GM23338 (cell line): Measurements from ENCODE around the gene PARP6. TPM values are rescaled to one million over a fixed set of nuclear protein-coding genes. Genes with fewer than 3 reads are reported as not detected.

Experiments used
- ATAC-seq: fragments of 200-7000 bp; cut with Tn5 transposase; 3 replicates; pipeline ENCODE4 v1.9.1; 2020
- DNase-seq: peaks from one replicate; pipeline ENCODE4 v3.0.0-alpha.2; 2015; ENCODE audit warnings: low spot score
- H2AFZ ChIP-seq: fragments of 200-600 bp; sonication (generic); 2 replicates; pipeline ENCODE4 v1.8.0; 2016; ENCODE audit warnings: antibody characterized with exemption, mild to moderate bottlenecking, moderate library complexity
- H3F3A ChIP-seq: fragments of 200-600 bp; sonication (generic); replicated peaks from 2 replicates; pipeline ENCODE4 v1.8.0; 2017; ENCODE audit warnings: antibody characterized with exemption, mixed run types, low read depth
- H3K27ac ChIP-seq: fragments of 200-600 bp; sonication (generic); 2 replicates; pipeline ENCODE4 v1.6.1; 2016; ENCODE audit warnings: low read depth
- H3K27me3 ChIP-seq: fragments of 200-600 bp; sonication (generic); 2 replicates; pipeline ENCODE4 v1.8.0; 2016; ENCODE audit warnings: mild to moderate bottlenecking, mixed run types, moderate library complexity; ENCODE audit not compliant: insufficient read depth
- H3K36me3 ChIP-seq: fragments of 200-600 bp; sonication (generic); 2 replicates; pipeline ENCODE4 v1.8.0; 2016; ENCODE audit warnings: mild to moderate bottlenecking; ENCODE audit not compliant: insufficient read depth
- H3K4me1 ChIP-seq: fragments of 200-600 bp; sonication (generic); 2 replicates; pipeline ENCODE4 v1.8.0; 2016; ENCODE audit warnings: mild to moderate bottlenecking, moderate library complexity; ENCODE audit not compliant: insufficient read depth
- H3K4me2 ChIP-seq: fragments of 200-600 bp; sonication (generic); 2 replicates; pipeline ENCODE4 v1.7.1; 2017; ENCODE audit warnings: mixed run types
- H3K4me3 ChIP-seq: fragments of 200-600 bp; sonication (generic); 2 replicates; pipeline ENCODE4 v1.6.1; 2016; ENCODE audit warnings: mixed run types
- H3K79me2 ChIP-seq: fragments of 200-600 bp; sonication (generic); replicated peaks from 2 replicates; pipeline ENCODE4 v1.8.0; 2017; ENCODE audit warnings: mild to moderate bottlenecking; ENCODE audit not compliant: insufficient read depth
- H3K9me2 ChIP-seq: fragments of 200-600 bp; sonication (generic); 2 replicates; pipeline ENCODE4 v1.8.0; 2017; ENCODE audit not compliant: insufficient read depth
- H4K20me1 ChIP-seq: fragments of 200-600 bp; sonication (generic); replicated peaks from 2 replicates; pipeline ENCODE4 v1.8.0; 2017; ENCODE audit warnings: mild to moderate bottlenecking; ENCODE audit not compliant: insufficient read depth
- H3K27ac Mint-ChIP-seq: 2 replicates; pipeline ENCODE4 v1.8.0; 2020; ENCODE audit warnings: inconsistent platforms, mild to moderate bottlenecking, moderate library complexity, mixed read lengths
- H3K27me3 Mint-ChIP-seq: 3 replicates; pipeline ENCODE4 v1.8.0; 2022; ENCODE audit warnings: low read depth, mild to moderate bottlenecking, moderate library complexity, mixed read lengths, inconsistent platforms; ENCODE audit not compliant: insufficient read depth, poor library complexity
- H3K36me3 Mint-ChIP-seq: 3 replicates; pipeline ENCODE4 v1.8.0; 2021; ENCODE audit warnings: low read depth, mild to moderate bottlenecking, inconsistent platforms, moderate library complexity, mixed read lengths
- H3K4me1 Mint-ChIP-seq: 3 replicates; pipeline ENCODE4 v1.8.0; 2020; ENCODE audit warnings: mild to moderate bottlenecking, inconsistent platforms, mixed read lengths
- H3K4me3 Mint-ChIP-seq: 3 replicates; pipeline ENCODE4 v1.8.0; 2021; ENCODE audit warnings: moderate library complexity, mild to moderate bottlenecking, inconsistent platforms, mixed read lengths
- H3K9me3 Mint-ChIP-seq: 3 replicates; pipeline ENCODE4 v1.8.0; 2020; ENCODE audit warnings: moderate library complexity, mild to moderate bottlenecking, inconsistent platforms, mixed read lengths
- CREB1 ChIP-seq: fragments of 250-450 bp; sonication (Bioruptor Pico); IDR thresholded peaks from 2 replicates; pipeline ENCODE4 v1.5.0; 2020; ENCODE audit warnings: low read depth, mild to moderate bottlenecking, moderate library complexity
- CTCF ChIP-seq, 2 experiments: fragments of 200-600 bp in 1 of 2; sonication (generic) in 1 of 2; conservative IDR thresholded peaks; 2 replicates each; pipeline versions ENCODE4 v1.5.1 to v1.6.1; 2016 to 2017; ENCODE audit warnings: antibody characterized with exemption in 2 of 2, low read depth in 2 of 2, mild to moderate bottlenecking in 2 of 2, moderate library complexity in 1 of 2
- EZH2 ChIP-seq: fragments of 200-600 bp; sonication (generic); IDR thresholded peaks from one replicate; pipeline ENCODE4 v1.8.0; 2017; ENCODE audit warnings: antibody characterized with exemption, mild to moderate bottlenecking, low read depth; ENCODE audit not compliant: unreplicated experiment
- EZH2phosphoT487 ChIP-seq: fragments of 200-600 bp; sonication (generic); IDR thresholded peaks from one replicate; pipeline ENCODE4 v1.8.1; 2018; ENCODE audit warnings: antibody characterized with exemption; ENCODE audit not compliant: unreplicated experiment
- NANOG ChIP-seq: IDR thresholded peaks from 2 replicates; pipeline ENCODE4 v1.6.1; 2016; ENCODE audit warnings: antibody characterized with exemption, borderline replicate concordance
- POLR2AphosphoS5 ChIP-seq: IDR thresholded peaks from 2 replicates; pipeline ENCODE4 v1.6.1; 2016; ENCODE audit warnings: antibody characterized with exemption, low read depth
- STAT1 ChIP-seq: IDR thresholded peaks from one replicate; pipeline ENCODE4 v1.6.1; 2016; ENCODE audit warnings: antibody characterized with exemption; ENCODE audit not compliant: unreplicated experiment
- ZNF114 ChIP-seq: fragments of 250-450 bp; sonication (Bioruptor Pico); IDR thresholded peaks from 2 replicates; pipeline ENCODE4 v1.5.0; 2020; ENCODE audit warnings: mild to moderate bottlenecking, moderate library complexity
- ZNF331 ChIP-seq: fragments of 250-450 bp; sonication (Bioruptor Pico); IDR thresholded peaks from 2 replicates; pipeline ENCODE4 v1.5.0; 2020; ENCODE audit warnings: low read depth, mild to moderate bottlenecking, moderate library complexity
- polyA plus RNA-seq: library from polyadenylated mRNA; unstranded; fragments of >200 nt; fragmentation: Nextera tagmentation; extraction: Ambion mirVana; gene quantifications from 2 replicates; pipeline ENCODE4 v1.2.1, GENCODE V29; 2016
- total RNA-seq: library from RNA; depleted of rRNA; stranded (reverse); fragments of >200 nt; shearing (Covaris generic); gene quantifications from 2 replicates; pipeline ENCODE4 v1.2.3, GENCODE V29; 2014
- TF ChIP-seq, protein P1 (sequence below): IDR thresholded peaks from one replicate; pipeline ENCODE4 v1.6.1; 2018; ENCODE audit warnings: antibody characterized with exemption; ENCODE audit not compliant: unreplicated experiment
- TF ChIP-seq, protein P2 (sequence below): fragments of 250-450 bp; sonication (Bioruptor Pico); IDR thresholded peaks from 2 replicates; pipeline ENCODE4 v1.5.0; 2020; ENCODE audit warnings: mild to moderate bottlenecking, moderate library complexity
- TF ChIP-seq, protein P3 (sequence below): IDR thresholded peaks from 2 replicates; pipeline ENCODE4 v1.6.1; 2016; ENCODE audit warnings: antibody characterized with exemption

PARP6 gene
- total and polyA plus RNA-seq, 2 experiments from 2014 or later, result 27.6 to 28.1 TPM

- ATAC-seq (no peak), DNase-seq (no peak)
- Histone ChIP-seq H3K9me2 (no peaks in the 10 kb centered on the region), H3K4me3 (no peak overlapping the region), H3K27me3 (no peaks in the 10 kb centered on the region), H3K27ac (no peak overlapping the region), H2AFZ (no peak overlapping the region), H3K4me2 (no peak overlapping the region), H3K36me3 (no peaks in the 10 kb centered on the region), H3K79me2 (no peaks in the 10 kb centered on the region), H3F3A (0 out of 2 replicates have a peak, but pooled peaks cover 3% of the 10 kb centered on the region), H4K20me1 (no peaks in the 10 kb centered on the region; the same call in 1 of the 2 replicates), H3K4me1 (no peaks in the 10 kb centered on the region)
- Mint-ChIP-seq H3K9me3 (no peaks in the 10 kb centered on the region), H3K4me1 (no peaks in the 10 kb centered on the region), H3K27ac (no peak overlapping the region), H3K36me3 (no peaks in the 10 kb centered on the region), H3K4me3 (no peak overlapping the region), H3K27me3 (peaks cover 7% of the 10 kb centered on the region)
- TF ChIP-seq STAT1 (no peak), POLR2AphosphoS5 (no peak), CTCF (conservative IDR thresholded peaks at IDR 0.05; ENCODE audit: low read depth in 2 of 2) (no peak), CREB1 (no peak), ZNF114 (CRISPR knock-in tag) (no peak), NANOG (no peak), EZH2phosphoT487 (no peak), EZH2 (no peak), ZNF331 (CRISPR knock-in tag) (no peak)
- TF ChIP-seq, protein P1, sequence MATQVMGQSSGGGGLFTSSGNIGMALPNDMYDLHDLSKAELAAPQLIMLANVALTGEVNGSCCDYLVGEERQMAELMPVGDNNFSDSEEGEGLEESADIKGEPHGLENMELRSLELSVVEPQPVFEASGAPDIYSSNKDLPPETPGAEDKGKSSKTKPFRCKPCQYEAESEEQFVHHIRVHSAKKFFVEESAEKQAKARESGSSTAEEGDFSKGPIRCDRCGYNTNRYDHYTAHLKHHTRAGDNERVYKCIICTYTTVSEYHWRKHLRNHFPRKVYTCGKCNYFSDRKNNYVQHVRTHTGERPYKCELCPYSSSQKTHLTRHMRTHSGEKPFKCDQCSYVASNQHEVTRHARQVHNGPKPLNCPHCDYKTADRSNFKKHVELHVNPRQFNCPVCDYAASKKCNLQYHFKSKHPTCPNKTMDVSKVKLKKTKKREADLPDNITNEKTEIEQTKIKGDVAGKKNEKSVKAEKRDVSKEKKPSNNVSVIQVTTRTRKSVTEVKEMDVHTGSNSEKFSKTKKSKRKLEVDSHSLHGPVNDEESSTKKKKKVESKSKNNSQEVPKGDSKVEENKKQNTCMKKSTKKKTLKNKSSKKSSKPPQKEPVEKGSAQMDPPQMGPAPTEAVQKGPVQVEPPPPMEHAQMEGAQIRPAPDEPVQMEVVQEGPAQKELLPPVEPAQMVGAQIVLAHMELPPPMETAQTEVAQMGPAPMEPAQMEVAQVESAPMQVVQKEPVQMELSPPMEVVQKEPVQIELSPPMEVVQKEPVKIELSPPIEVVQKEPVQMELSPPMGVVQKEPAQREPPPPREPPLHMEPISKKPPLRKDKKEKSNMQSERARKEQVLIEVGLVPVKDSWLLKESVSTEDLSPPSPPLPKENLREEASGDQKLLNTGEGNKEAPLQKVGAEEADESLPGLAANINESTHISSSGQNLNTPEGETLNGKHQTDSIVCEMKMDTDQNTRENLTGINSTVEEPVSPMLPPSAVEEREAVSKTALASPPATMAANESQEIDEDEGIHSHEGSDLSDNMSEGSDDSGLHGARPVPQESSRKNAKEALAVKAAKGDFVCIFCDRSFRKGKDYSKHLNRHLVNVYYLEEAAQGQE, result no peak
- TF ChIP-seq, protein P2, sequence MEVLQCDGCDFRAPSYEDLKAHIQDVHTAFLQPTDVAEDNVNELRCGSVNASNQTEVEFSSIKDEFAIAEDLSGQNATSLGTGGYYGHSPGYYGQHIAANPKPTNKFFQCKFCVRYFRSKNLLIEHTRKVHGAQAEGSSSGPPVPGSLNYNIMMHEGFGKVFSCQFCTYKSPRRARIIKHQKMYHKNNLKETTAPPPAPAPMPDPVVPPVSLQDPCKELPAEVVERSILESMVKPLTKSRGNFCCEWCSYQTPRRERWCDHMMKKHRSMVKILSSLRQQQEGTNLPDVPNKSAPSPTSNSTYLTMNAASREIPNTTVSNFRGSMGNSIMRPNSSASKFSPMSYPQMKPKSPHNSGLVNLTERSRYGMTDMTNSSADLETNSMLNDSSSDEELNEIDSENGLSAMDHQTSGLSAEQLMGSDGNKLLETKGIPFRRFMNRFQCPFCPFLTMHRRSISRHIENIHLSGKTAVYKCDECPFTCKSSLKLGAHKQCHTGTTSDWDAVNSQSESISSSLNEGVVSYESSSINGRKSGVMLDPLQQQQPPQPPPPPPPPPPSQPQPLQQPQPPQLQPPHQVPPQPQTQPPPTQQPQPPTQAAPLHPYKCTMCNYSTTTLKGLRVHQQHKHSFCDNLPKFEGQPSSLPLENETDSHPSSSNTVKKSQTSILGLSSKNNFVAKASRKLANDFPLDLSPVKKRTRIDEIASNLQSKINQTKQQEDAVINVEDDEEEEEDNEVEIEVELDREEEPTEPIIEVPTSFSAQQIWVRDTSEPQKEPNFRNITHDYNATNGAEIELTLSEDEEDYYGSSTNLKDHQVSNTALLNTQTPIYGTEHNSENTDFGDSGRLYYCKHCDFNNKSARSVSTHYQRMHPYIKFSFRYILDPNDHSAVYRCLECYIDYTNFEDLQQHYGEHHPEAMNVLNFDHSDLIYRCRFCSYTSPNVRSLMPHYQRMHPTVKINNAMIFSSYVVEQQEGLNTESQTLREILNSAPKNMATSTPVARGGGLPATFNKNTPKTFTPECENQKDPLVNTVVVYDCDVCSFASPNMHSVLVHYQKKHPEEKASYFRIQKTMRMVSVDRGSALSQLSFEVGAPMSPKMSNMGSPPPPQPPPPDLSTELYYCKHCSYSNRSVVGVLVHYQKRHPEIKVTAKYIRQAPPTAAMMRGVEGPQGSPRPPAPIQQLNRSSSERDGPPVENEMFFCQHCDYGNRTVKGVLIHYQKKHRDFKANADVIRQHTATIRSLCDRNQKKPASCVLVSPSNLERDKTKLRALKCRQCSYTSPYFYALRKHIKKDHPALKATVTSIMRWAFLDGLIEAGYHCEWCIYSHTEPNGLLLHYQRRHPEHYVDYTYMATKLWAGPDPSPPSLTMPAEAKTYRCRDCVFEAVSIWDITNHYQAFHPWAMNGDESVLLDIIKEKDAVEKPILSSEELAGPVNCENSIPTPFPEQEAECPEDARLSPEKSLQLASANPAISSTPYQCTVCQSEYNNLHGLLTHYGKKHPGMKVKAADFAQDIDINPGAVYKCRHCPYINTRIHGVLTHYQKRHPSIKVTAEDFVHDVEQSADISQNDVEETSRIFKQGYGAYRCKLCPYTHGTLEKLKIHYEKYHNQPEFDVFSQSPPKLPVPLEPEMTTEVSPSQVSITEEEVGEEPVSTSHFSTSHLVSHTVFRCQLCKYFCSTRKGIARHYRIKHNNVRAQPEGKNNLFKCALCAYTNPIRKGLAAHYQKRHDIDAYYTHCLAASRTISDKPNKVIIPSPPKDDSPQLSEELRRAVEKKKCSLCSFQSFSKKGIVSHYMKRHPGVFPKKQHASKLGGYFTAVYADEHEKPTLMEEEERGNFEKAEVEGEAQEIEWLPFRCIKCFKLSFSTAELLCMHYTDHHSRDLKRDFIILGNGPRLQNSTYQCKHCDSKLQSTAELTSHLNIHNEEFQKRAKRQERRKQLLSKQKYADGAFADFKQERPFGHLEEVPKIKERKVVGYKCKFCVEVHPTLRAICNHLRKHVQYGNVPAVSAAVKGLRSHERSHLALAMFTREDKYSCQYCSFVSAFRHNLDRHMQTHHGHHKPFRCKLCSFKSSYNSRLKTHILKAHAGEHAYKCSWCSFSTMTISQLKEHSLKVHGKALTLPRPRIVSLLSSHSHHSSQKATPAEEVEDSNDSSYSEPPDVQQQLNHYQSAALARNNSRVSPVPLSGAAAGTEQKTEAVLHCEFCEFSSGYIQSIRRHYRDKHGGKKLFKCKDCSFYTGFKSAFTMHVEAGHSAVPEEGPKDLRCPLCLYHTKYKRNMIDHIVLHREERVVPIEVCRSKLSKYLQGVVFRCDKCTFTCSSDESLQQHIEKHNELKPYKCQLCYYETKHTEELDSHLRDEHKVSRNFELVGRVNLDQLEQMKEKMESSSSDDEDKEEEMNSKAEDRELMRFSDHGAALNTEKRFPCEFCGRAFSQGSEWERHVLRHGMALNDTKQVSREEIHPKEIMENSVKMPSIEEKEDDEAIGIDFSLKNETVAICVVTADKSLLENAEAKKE (CRISPR knock-in tag), result no peak
- TF ChIP-seq, protein P3, sequence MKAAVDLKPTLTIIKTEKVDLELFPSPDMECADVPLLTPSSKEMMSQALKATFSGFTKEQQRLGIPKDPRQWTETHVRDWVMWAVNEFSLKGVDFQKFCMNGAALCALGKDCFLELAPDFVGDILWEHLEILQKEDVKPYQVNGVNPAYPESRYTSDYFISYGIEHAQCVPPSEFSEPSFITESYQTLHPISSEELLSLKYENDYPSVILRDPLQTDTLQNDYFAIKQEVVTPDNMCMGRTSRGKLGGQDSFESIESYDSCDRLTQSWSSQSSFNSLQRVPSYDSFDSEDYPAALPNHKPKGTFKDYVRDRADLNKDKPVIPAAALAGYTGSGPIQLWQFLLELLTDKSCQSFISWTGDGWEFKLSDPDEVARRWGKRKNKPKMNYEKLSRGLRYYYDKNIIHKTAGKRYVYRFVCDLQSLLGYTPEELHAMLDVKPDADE, result no peak
Measured at GRCh38 chr15:72307026-72307425, 34.7 kb upstream of the PARP6 start.
